ENCODE measurements around the gene RTN4.

RTN4 gene

DNA sequence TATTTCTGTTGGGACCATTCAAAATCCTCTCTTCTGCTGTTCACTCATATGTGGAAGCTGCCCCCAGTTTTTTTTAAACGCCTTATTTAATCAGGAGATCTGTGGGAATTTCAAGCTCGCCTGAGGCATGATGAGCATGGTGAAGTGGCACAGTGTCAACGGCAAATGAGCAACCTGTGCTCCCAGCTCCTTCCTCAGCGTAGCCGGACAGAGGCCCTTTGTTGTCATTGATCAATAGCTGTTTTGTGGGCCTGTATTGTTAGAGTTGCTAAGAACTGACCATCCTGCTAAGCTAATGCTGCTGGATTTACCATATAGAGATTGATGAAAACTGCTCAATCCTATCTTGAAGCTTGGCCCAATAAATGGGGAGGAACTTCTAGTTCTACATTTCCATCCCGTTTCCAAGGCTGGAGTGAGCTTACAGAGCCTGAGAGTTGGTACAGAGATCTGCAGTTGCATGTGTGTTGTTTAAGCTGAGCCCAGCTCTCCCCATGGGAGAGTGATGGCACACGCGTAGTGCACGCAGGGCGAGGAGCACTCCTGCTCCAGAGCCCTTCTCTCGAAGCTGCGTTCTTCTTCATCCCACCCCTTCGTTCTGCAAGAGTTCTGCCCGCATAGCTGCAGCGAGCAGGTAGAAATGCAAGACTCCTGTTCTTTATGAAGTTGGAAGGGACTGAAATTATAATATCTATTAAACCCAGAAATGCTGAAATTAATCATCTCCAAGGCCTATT lies 108.8 kb downstream of the RTN4 start:
- TF ChIP-seq, protein P1, sequence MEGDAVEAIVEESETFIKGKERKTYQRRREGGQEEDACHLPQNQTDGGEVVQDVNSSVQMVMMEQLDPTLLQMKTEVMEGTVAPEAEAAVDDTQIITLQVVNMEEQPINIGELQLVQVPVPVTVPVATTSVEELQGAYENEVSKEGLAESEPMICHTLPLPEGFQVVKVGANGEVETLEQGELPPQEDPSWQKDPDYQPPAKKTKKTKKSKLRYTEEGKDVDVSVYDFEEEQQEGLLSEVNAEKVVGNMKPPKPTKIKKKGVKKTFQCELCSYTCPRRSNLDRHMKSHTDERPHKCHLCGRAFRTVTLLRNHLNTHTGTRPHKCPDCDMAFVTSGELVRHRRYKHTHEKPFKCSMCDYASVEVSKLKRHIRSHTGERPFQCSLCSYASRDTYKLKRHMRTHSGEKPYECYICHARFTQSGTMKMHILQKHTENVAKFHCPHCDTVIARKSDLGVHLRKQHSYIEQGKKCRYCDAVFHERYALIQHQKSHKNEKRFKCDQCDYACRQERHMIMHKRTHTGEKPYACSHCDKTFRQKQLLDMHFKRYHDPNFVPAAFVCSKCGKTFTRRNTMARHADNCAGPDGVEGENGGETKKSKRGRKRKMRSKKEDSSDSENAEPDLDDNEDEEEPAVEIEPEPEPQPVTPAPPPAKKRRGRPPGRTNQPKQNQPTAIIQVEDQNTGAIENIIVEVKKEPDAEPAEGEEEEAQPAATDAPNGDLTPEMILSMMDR (IDR thresholded peaks at IDR 0.05; ENCODE audit: low read depth, low read length, missing control alignments) = no peak
- no peak overlapping the region for H3K4me3 ChIP-seq (replicated peaks; ENCODE audit: low read depth, low read length)
- no peak for DNase-seq (ENCODE audit: extremely low read depth, low read depth)

DNA sequence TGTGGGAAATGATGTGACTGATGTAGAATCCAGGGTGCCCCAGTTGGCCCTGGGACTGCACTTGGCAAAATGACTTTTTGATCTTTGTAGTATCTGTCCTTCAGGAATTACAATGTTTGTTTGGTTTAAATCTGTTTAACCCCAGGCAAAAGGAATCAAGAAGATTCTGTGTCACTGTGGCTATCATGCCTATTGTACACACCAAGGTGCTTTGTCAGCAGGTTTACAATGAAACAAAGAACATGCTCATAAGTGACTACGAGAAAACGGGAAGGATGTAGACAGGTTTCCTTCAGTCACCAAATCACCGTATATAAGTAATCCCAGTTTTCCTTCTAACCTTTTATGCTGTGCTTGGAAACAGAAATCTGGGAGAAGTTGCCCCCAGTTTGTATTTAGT lies 109.5 kb downstream of the RTN4 start:
- no peak overlapping the region for H3K4me3 ChIP-seq (replicated peaks; ENCODE audit: low read depth, low read length)
- DNase-seq (ENCODE audit: extremely low read depth, low read depth) = no peak
- TF ChIP-seq, protein P1 (IDR thresholded peaks at IDR 0.05; ENCODE audit: low read depth, low read length, missing control alignments) = no peak

DNA sequence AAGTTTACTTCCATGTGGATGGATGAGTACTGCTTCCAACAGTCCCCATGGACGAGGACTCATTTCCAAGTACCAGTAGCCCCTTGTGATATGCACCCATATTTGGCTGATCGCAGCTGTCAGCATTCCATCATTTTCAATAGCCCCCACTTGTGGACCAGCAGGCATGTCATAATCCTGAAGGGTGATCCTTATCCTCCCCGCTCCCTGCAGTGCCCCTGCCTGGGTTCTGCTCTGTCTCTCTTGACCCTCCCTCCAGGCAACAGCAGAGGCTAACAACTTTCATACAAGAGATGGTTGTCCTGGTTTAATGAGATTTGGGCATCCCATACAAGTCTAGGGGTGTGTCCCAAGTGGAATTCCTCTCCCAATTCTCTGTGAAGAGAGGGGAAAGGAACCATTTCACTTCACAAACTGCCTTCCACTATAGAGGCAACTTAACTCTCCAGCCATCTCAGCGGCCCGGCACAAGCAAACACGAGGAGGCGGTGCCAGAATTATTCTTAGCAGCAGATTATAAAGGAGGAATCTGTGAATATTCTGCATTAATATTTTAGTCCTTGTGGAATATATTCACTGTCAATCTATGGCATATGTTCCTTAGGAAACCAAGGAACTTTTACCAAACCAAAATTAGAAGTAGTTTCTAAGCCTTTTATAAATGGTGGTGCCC lies 110.7 kb downstream of the RTN4 start:
- H3K4me3 ChIP-seq (replicated peaks; ENCODE audit: low read depth, low read length) = no peak overlapping the region
- TF ChIP-seq, protein P1 (IDR thresholded peaks at IDR 0.05; ENCODE audit: low read depth, low read length, missing control alignments) = no peak
- no peak for DNase-seq (ENCODE audit: extremely low read depth, low read depth)

DNA sequence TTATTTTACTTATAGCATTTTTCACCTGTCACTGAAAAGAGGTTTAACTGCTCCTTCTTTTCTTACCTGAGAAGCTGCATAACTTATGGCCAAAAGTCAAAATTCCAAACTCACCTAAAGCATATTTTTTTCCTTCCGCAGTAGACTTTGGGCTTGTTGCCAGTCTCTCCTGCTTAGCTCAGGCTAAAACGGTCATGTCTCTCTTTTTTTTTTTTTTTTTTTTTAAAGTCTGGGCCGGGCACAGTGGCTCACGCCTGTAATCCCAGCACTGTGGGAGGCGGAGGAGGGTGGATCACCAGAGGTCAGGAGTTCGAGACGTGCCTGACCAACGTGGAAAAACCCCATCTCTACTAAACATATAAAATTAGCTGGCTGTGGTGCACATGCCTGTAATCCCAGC lies 113.5 kb downstream of the RTN4 start:
- TF ChIP-seq, protein P1 (IDR thresholded peaks at IDR 0.05; ENCODE audit: low read depth, low read length, missing control alignments) = no peak
- no peak overlapping the region for H3K4me3 ChIP-seq (replicated peaks; ENCODE audit: low read depth, low read length)
- no peak for DNase-seq (ENCODE audit: extremely low read depth, low read depth)

DNA sequence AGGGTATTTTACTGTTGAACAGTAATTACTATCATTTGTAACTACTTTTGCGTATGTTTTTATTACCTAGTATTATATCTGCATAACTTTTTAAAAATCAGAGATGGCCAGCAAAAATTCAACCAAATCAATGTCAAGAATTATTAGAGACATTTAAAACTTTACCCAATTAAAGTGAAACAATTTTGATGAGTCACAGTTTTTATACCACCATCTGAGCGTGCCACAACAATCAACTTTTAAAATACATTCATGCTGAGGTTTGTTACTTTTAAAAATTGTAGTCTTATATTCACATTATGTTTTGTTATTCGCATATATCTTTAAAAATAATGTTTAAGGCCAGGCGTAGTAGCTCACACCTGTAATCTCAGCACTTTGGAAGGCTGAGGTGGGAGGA lies 114.9 kb downstream of the RTN4 start:
- no peak overlapping the region for H3K4me3 ChIP-seq (replicated peaks; ENCODE audit: low read depth, low read length)
- TF ChIP-seq, protein P1 (IDR thresholded peaks at IDR 0.05; ENCODE audit: low read depth, low read length, missing control alignments) = no peak
- no peak for DNase-seq (ENCODE audit: extremely low read depth, low read depth)

DNA sequence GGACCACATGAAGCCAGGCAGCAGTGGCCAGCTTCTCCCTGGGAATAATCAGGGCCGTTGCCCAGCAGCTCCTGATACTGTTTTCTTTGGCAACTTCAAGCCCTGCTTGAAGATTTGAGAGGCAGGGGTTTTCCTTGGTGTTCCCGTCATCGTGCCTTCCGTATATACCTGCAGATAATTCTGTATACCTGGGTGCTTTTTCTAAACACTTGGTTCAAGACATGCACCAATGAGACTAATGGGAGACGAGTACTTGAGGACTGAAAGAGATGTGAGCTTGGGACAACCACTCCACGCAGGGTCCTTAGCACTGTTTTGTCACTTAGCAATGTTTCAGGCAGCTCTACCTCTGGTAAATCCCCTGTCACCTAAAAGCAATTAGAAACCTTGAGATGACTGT lies 118.8 kb downstream of the RTN4 start:
- no peak overlapping the region for H3K4me3 ChIP-seq (replicated peaks; ENCODE audit: low read depth, low read length)
- TF ChIP-seq, protein P1 (IDR thresholded peaks at IDR 0.05; ENCODE audit: low read depth, low read length, missing control alignments) = no peak
- no peak for DNase-seq (ENCODE audit: extremely low read depth, low read depth)

Measured in HFF-Myc (cell line).